HepG2 (cell line): ENCODE data around the gene CDV3. TPM values are rescaled to one million over a fixed set of nuclear protein-coding genes. Genes with fewer than 3 reads are reported as not detected.
A peak's percentile ranks its signal among the peaks of the same experiment; 100 is the strongest.
"Not testable (repeated sequence)": the region's sequence is repeated elsewhere in the genome, so short reads cannot be mapped to it uniquely, and the experiment has no call there.

Experiments
- GATAD2A ChIP-seq: IDR thresholded peaks from 2 replicates; pipeline ENCODE4 v1.6.1; 2016
- HDAC1 ChIP-seq: sonication (generic); formaldehyde crosslinking; IDR thresholded peaks from 2 replicates; pipeline ENCODE4 v1.5.1; 2020; ENCODE audit warnings: mild to moderate bottlenecking, missing genetic modification reagents
- MLX ChIP-seq: IDR thresholded peaks from 2 replicates; pipeline ENCODE4 v1.6.1; 2016
- NR2F1 ChIP-seq, 2 experiments: fragments of 450-650 bp in 1 of 2; formaldehyde crosslinking in 1 of 2; IDR thresholded peaks; 2 replicates each; pipeline versions ENCODE4 v1.5.0 to v1.6.1; 2016 to 2020; ENCODE audit warnings: mild to moderate bottlenecking in 1 of 2, missing compliant biosample characterization in 1 of 2, missing genetic modification reagents in 1 of 2, moderate library complexity in 1 of 2
- NR2F6 ChIP-seq, 2 experiments: IDR thresholded peaks; 2 replicates each; pipeline ENCODE4 v1.6.1; 2016; ENCODE audit warnings: antibody characterized with exemption in 1 of 2, mild to moderate bottlenecking in 1 of 2
- SOX5 ChIP-seq: IDR thresholded peaks from 2 replicates; pipeline ENCODE4 v1.6.1; 2016; ENCODE audit warnings: borderline replicate concordance
- ZMYM3 ChIP-seq: sonication (generic); formaldehyde crosslinking; IDR thresholded peaks from 2 replicates; pipeline ENCODE4 v1.5.1; 2020; ENCODE audit warnings: mild to moderate bottlenecking, missing genetic modification reagents
- ZNF281 ChIP-seq: sonication (generic); formaldehyde crosslinking; IDR thresholded peaks from 2 replicates; pipeline ENCODE4 v1.4.0; 2020; ENCODE audit warnings: missing genetic modification reagents, borderline replicate concordance
- ZNF460 ChIP-seq: sonication (generic); formaldehyde crosslinking; IDR thresholded peaks from 2 replicates; pipeline ENCODE4 v1.5.1; 2020; ENCODE audit warnings: missing genetic modification reagents, mild to moderate bottlenecking, borderline replicate concordance
- polyA plus RNA-seq, 8 experiments: library from polyadenylated mRNA; depleted of rRNA in 3 of 8; stranded (reverse) in 7 of 8; unstranded in 1 of 8; fragments of >200 nt; fragmentation: Illumina TruSeq in 4 of 8; extraction: Trizol in 4 of 8; gene quantifications; 2 replicates each; pipeline versions ENCODE4 v1.2.1 to v1.2.3, GENCODE V29; 2011 to 2016; ENCODE audit warnings: low read depth in 4 of 8, missing spikeins in 1 of 8, mixed read lengths in 1 of 8; ENCODE audit not compliant: insufficient read depth in 1 of 8
- total RNA-seq, 5 experiments: library from RNA; depleted of rRNA; stranded (reverse); fragments of >200 nt; fragmentation: Illumina TruSeq; extraction: Trizol; gene quantifications; 2 replicates each; pipeline ENCODE4 v1.2.3, GENCODE V29; 2016; ENCODE audit warnings: low read depth in 1 of 5
- TF ChIP-seq, protein P1 (sequence below): IDR thresholded peaks from 2 replicates; pipeline ENCODE4 v1.6.1; 2016; ENCODE audit warnings: low read depth
- TF ChIP-seq, protein P2 (sequence below): IDR thresholded peaks from 2 replicates; pipeline ENCODE4 v1.6.1; 2016; ENCODE audit warnings: mild to moderate bottlenecking

CDV3 gene
- total and polyA plus RNA-seq, 2 of the 13 experiments (the other 11 are each of a cell fraction or from before 2014, with no cell fraction given): 46.6 to 145 TPM

DNA sequence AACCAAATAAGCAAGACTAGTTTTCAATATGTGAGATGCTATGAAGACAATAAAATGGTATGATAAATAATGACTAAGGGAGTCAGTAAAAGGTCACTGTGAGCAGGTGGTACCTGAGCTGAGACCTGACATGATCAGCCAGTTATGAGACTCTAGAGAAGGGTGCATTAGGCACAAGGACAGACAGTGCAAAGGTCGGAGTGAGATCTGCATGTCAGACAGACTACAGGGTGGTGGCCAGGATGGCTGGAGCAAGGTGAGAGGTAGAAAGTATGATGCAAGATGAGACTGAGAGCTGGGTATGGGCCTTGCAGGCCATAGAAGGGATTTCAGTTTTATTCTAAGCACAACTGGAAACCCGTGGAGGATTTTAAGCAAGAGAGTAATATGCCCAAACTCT lies 28.5 kb upstream of the CDV3 start (continued):
- TF ChIP-seq, protein P1, sequence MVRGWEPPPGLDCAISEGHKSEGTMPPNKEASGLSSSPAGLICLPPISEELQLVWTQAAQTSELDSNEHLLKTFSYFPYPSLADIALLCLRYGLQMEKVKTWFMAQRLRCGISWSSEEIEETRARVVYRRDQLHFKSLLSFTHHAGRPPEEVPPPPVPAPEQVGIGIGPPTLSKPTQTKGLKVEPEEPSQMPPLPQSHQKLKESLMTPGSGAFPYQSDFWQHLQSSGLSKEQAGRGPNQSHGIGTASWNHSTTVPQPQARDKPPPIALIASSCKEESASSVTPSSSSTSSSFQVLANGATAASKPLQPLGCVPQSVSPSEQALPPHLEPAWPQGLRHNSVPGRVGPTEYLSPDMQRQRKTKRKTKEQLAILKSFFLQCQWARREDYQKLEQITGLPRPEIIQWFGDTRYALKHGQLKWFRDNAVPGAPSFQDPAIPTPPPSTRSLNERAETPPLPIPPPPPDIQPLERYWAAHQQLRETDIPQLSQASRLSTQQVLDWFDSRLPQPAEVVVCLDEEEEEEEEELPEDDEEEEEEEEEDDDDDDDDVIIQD (CRISPR knock-in tag): peak; percentile 32; the same call in 1 of the 2 replicates
- peak; percentile 28; the same call in 1 of the 2 replicates for TF ChIP-seq HDAC1 (CRISPR knock-in tag)
- peak in 1 of 2 experiments; percentile 22; a peak in 1 of 4 replicates for TF ChIP-seq NR2F1 (CRISPR knock-in tag; IDR thresholded peaks at IDR 0.05)
- peak; percentile 77 for TF ChIP-seq GATAD2A (CRISPR knock-in tag)
- TF ChIP-seq SOX5 (CRISPR knock-in tag): peak; percentile 58; the same call in 1 of the 2 replicates
- TF ChIP-seq, protein P2, sequence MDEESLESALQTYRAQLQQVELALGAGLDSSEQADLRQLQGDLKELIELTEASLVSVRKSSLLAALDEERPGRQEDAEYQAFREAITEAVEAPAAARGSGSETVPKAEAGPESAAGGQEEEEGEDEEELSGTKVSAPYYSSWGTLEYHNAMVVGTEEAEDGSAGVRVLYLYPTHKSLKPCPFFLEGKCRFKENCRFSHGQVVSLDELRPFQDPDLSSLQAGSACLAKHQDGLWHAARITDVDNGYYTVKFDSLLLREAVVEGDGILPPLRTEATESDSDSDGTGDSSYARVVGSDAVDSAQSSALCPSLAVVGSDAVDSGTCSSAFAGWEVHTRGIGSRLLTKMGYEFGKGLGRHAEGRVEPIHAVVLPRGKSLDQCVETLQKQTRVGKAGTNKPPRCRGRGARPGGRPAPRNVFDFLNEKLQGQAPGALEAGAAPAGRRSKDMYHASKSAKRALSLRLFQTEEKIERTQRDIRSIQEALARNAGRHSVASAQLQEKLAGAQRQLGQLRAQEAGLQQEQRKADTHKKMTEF (CRISPR knock-in tag): peak; percentile 31; the same call in 1 of the 2 replicates
- TF ChIP-seq ZNF281 (CRISPR knock-in tag): peak; percentile 23; the same call in 1 of the 2 replicates
- not testable (repeated sequence) for TF ChIP-seq NR2F6 (IDR thresholded peaks at IDR 0.05)
- 0 out of 2 replicates have a peak, but pooled peaks have one; percentile 30 for TF ChIP-seq NR2F6 (CRISPR knock-in tag; IDR thresholded peaks at IDR 0.05)
- TF ChIP-seq ZNF460 (CRISPR knock-in tag): peak; percentile 39; the same call in 1 of the 2 replicates
- TF ChIP-seq MLX (CRISPR knock-in tag): peak; percentile 57; the same call in 1 of the 2 replicates
- peak; percentile 33; the same call in 1 of the 2 replicates for TF ChIP-seq ZMYM3
